SK-N-SH treated with all-trans-retinoic acid at 6 μM for 48 hours (cell line): ENCODE measurements around the gene ANO10.

Source experiments
- CSDC2 ChIP-seq: fragments of 250-450 bp; sonication (Bioruptor Pico); IDR thresholded peaks from 2 replicates; pipeline ENCODE4 v1.5.0; 2020; ENCODE audit warnings: mild to moderate bottlenecking, moderate library complexity
- ZNF565 ChIP-seq: fragments of 450-650 bp; formaldehyde crosslinking; conservative IDR thresholded peaks from 2 replicates; pipeline ENCODE4 v1.5.0; 2020; ENCODE audit warnings: low read depth, mild to moderate bottlenecking, moderate library complexity

DNA sequence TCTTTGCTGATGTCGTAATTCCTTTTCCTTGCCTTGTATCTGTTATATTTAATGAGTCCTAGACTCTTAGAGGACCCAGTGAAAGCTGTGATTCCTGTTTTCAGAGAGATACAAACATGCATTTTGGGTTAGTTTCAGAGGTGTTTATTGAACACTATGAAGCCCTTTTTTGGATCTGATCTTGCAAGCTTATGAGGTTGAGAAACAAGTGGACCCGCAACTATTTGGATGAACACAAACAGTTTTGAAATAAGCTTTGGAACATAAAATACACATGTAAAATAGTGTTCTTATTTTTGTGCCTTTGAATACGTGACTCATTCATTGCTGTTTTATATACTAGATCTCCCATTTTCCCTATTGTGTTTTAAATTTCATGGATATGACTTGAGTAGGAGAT is 302.0 kb downstream of the ANO10 start:
- no peak for TF ChIP-seq CSDC2 (CRISPR knock-in tag)
- TF ChIP-seq ZNF565 (CRISPR knock-in tag) = no peak
